HepG2 (cell line): Measurements from ENCODE around the gene MFSD12. TPM values are rescaled to one million over a fixed set of nuclear protein-coding genes. Genes with fewer than 3 reads are reported as not detected.

Experiments
- ASH2L ChIP-seq: fragments of 300-600, 200-600 bp; sonication (generic); IDR thresholded peaks from 2 replicates; pipeline ENCODE4 v1.7.0; 2017; ENCODE audit warnings: low read depth, mild to moderate bottlenecking, moderate library complexity, mixed read lengths, low read length; ENCODE audit not compliant: insufficient read length
- FOXJ3 ChIP-seq: sonication (generic); formaldehyde crosslinking; IDR thresholded peaks from 2 replicates; pipeline ENCODE4 v1.4.0; 2020; ENCODE audit warnings: missing genetic modification reagents, mild to moderate bottlenecking, borderline replicate concordance
- GATAD2A ChIP-seq: IDR thresholded peaks from 2 replicates; pipeline ENCODE4 v1.6.1; 2016
- IKZF5 ChIP-seq: IDR thresholded peaks from 2 replicates; pipeline ENCODE4 v1.6.1; 2018; ENCODE audit warnings: missing genetic modification reagents, mild to moderate bottlenecking, missing compliant biosample characterization
- IRF9 ChIP-seq: sonication (generic); formaldehyde crosslinking; IDR thresholded peaks from 2 replicates; pipeline ENCODE4 v1.8.0; 2022; ENCODE audit warnings: missing genetic modification reagents, mild to moderate bottlenecking, borderline replicate concordance
- NR3C1 ChIP-seq: sonication (generic); formaldehyde crosslinking; IDR thresholded peaks from 2 replicates; pipeline ENCODE4 v1.4.0; 2020; ENCODE audit warnings: missing genetic modification reagents
- POGK ChIP-seq: sonication (generic); formaldehyde crosslinking; conservative IDR thresholded peaks from 2 replicates; pipeline ENCODE4 v1.8.0; 2022; ENCODE audit warnings: mild to moderate bottlenecking, moderate library complexity, missing genetic modification reagents
- PRDM10 ChIP-seq: sonication (generic); formaldehyde crosslinking; IDR thresholded peaks from 2 replicates; pipeline ENCODE4 v1.4.0; 2020; ENCODE audit warnings: low read depth, missing genetic modification reagents
- SMAD1 ChIP-seq: sonication (generic); formaldehyde crosslinking; IDR thresholded peaks from 2 replicates; pipeline ENCODE4 v1.4.0; 2020; ENCODE audit warnings: missing genetic modification reagents, low read depth, mild to moderate bottlenecking, borderline replicate concordance
- SMAD3 ChIP-seq: sonication (generic); formaldehyde crosslinking; IDR thresholded peaks from 2 replicates; pipeline ENCODE4 v1.4.0; 2020; ENCODE audit warnings: missing genetic modification reagents
- SRSF9 ChIP-seq: fragments of 200-400 bp; formaldehyde crosslinking; IDR thresholded peaks from 2 replicates; pipeline ENCODE4 v1.6.1; 2018; ENCODE audit warnings: borderline replicate concordance, mild to moderate bottlenecking, low read depth, low read length; ENCODE audit not compliant: insufficient read depth, poor library complexity, severe bottlenecking
- TAF1 ChIP-seq: sonication (generic); formaldehyde crosslinking; IDR thresholded peaks from 2 replicates; pipeline ENCODE4 v1.4.0; 2020; ENCODE audit warnings: missing genetic modification reagents
- TOPORS ChIP-seq: sonication (generic); formaldehyde crosslinking; IDR thresholded peaks from 2 replicates; pipeline ENCODE4 v1.8.0; 2023; ENCODE audit warnings: mild to moderate bottlenecking, missing genetic modification reagents
- ZNF121 ChIP-seq: sonication (generic); formaldehyde crosslinking; IDR thresholded peaks from 2 replicates; pipeline ENCODE4 v1.5.0; 2020; ENCODE audit warnings: mild to moderate bottlenecking, missing genetic modification reagents
- ZNF768 ChIP-seq: sonication (generic); formaldehyde crosslinking; IDR thresholded peaks from 2 replicates; pipeline ENCODE4 v1.4.0; 2020; ENCODE audit warnings: missing genetic modification reagents
- ZNF776 ChIP-seq: sonication (generic); formaldehyde crosslinking; IDR thresholded peaks from 2 replicates; pipeline ENCODE4 v1.4.0; 2020; ENCODE audit warnings: mild to moderate bottlenecking, missing genetic modification reagents
- ZSCAN29 ChIP-seq: sonication (generic); formaldehyde crosslinking; conservative IDR thresholded peaks from 2 replicates; pipeline ENCODE4 v1.4.0; 2020; ENCODE audit warnings: mild to moderate bottlenecking, missing genetic modification reagents
- polyA plus RNA-seq, 8 experiments: library from polyadenylated mRNA; depleted of rRNA in 3 of 8; stranded (reverse) in 7 of 8; unstranded in 1 of 8; fragments of >200 nt; fragmentation: Illumina TruSeq in 4 of 8; extraction: Trizol in 4 of 8; gene quantifications; 2 replicates each; pipeline versions ENCODE4 v1.2.1 to v1.2.3, GENCODE V29; 2011 to 2016; ENCODE audit warnings: low read depth in 4 of 8, missing spikeins in 1 of 8, mixed read lengths in 1 of 8; ENCODE audit not compliant: insufficient read depth in 1 of 8
- total RNA-seq, 5 experiments: library from RNA; depleted of rRNA; stranded (reverse); fragments of >200 nt; fragmentation: Illumina TruSeq; extraction: Trizol; gene quantifications; 2 replicates each; pipeline ENCODE4 v1.2.3, GENCODE V29; 2016; ENCODE audit warnings: low read depth in 1 of 5
- TF ChIP-seq, protein P1 (sequence below): sonication (generic); formaldehyde crosslinking; IDR thresholded peaks from 2 replicates; pipeline ENCODE4 v1.9.0; 2021; ENCODE audit warnings: missing genetic modification reagents, mild to moderate bottlenecking, borderline replicate concordance
- TF ChIP-seq, protein P2 (sequence below): IDR thresholded peaks from 2 replicates; pipeline ENCODE4 v1.6.1; 2016; ENCODE audit warnings: missing compliant biosample characterization, missing genetic modification reagents, borderline replicate concordance

The MFSD12 gene
- total and polyA plus RNA-seq, 2 of the 13 experiments (the other 11 are each of a cell fraction or from before 2014, with no cell fraction given), result 27.2 to 29.1 TPM

- TF ChIP-seq TOPORS (no peak), ZNF121 (CRISPR knock-in tag) (peak; percentile 98), POGK (no peak), SMAD3 (no peak), ZNF776 (0 out of 2 replicates have a peak, but pooled peaks have one; percentile 57), IRF9 (0 out of 2 replicates have a peak, but pooled peaks have one; percentile 46), GATAD2A (CRISPR knock-in tag) (no peak), FOXJ3 (no peak), ZNF768 (peak; percentile 8; the same call in 1 of the 2 replicates), PRDM10 (no peak), SMAD1 (CRISPR knock-in tag) (no peak), TAF1 (0 out of 2 replicates have a peak, but pooled peaks have one; percentile 21), NR3C1 (no peak), ASH2L (no peak), IKZF5 (CRISPR knock-in tag) (no peak), ZSCAN29 (no peak), SRSF9 (no peak)
- TF ChIP-seq, protein P1, sequence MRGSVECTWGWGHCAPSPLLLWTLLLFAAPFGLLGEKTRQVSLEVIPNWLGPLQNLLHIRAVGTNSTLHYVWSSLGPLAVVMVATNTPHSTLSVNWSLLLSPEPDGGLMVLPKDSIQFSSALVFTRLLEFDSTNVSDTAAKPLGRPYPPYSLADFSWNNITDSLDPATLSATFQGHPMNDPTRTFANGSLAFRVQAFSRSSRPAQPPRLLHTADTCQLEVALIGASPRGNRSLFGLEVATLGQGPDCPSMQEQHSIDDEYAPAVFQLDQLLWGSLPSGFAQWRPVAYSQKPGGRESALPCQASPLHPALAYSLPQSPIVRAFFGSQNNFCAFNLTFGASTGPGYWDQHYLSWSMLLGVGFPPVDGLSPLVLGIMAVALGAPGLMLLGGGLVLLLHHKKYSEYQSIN (CRISPR knock-in tag), result no peak
- TF ChIP-seq, protein P2, sequence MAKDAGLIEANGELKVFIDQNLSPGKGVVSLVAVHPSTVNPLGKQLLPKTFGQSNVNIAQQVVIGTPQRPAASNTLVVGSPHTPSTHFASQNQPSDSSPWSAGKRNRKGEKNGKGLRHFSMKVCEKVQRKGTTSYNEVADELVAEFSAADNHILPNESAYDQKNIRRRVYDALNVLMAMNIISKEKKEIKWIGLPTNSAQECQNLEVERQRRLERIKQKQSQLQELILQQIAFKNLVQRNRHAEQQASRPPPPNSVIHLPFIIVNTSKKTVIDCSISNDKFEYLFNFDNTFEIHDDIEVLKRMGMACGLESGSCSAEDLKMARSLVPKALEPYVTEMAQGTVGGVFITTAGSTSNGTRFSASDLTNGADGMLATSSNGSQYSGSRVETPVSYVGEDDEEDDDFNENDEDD, result no peak
Measured at GRCh38 chr19:3573162-3573857, 15.9 kb upstream of the MFSD12 start (continued).
